ENCODE results near the gene NAT14.

DNA sequence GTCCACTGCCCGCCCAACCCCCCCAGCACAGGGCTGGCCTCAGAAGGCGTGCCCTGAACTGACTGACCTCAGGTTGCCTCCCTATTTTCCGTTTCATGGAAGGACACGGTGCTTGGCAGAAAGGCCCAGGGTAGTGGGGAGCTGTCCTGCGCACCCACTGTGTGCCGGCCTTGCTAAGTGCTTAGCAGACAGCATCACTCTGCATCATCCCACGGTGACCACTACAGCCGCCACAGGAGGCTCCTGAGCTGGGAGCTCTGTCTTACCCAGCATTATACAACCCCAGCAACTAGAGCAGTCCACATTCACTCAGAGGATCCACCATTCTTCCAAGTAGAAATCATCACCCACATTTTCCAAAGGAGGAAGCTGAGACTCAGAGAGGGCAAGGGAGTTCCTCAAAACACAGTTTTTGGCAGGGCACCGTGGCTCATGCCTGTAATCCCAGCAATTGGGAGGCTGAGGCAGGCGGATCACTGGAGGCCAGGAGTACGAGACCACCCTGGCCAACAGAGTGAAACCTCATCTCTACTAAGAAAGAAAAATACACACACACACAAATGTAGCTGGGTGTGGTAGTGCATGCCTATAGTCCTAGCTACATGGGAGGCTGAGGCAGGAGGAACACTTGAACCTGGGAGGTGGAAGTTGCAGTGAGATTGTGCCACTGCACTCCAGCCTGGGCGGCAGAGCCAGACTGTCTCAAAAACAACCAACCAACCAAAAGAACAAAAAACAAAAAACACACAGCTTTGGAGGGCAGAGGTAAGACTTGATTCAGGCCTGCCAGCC is 50.4 kb downstream of the NAT14 start:
- TF ChIP-seq FOXM1 (IDR thresholded peaks at IDR 0.05; ENCODE audit: borderline replicate concordance, low read depth) (no peak), RAD21 (IDR thresholded peaks at IDR 0.05; ENCODE audit: low read depth) (no peak), YY1 (IDR thresholded peaks at IDR 0.05; ENCODE audit: low read depth) (no peak), EP300 (IDR thresholded peaks at IDR 0.05; ENCODE audit: borderline replicate concordance) (no peak), TCF12 (IDR thresholded peaks at IDR 0.05; ENCODE audit: low read depth) (no peak), CEBPB (IDR thresholded peaks at IDR 0.05) (no peak), EGR1 (IDR thresholded peaks at IDR 0.05) (no peak), TAF1 (IDR thresholded peaks at IDR 0.05; ENCODE audit: low read depth) (no peak), CREB1 (IDR thresholded peaks at IDR 0.05; ENCODE audit: low read depth) (no peak), TEAD4 (IDR thresholded peaks at IDR 0.05) (no peak)
- TF ChIP-seq, protein P1, sequence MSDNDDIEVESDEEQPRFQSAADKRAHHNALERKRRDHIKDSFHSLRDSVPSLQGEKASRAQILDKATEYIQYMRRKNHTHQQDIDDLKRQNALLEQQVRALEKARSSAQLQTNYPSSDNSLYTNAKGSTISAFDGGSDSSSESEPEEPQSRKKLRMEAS (IDR thresholded peaks at IDR 0.05), result no peak
- TF ChIP-seq, protein P2, sequence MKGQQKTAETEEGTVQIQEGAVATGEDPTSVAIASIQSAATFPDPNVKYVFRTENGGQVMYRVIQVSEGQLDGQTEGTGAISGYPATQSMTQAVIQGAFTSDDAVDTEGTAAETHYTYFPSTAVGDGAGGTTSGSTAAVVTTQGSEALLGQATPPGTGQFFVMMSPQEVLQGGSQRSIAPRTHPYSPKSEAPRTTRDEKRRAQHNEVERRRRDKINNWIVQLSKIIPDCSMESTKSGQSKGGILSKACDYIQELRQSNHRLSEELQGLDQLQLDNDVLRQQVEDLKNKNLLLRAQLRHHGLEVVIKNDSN (IDR thresholded peaks at IDR 0.05), result no peak
- TF ChIP-seq, protein P3, sequence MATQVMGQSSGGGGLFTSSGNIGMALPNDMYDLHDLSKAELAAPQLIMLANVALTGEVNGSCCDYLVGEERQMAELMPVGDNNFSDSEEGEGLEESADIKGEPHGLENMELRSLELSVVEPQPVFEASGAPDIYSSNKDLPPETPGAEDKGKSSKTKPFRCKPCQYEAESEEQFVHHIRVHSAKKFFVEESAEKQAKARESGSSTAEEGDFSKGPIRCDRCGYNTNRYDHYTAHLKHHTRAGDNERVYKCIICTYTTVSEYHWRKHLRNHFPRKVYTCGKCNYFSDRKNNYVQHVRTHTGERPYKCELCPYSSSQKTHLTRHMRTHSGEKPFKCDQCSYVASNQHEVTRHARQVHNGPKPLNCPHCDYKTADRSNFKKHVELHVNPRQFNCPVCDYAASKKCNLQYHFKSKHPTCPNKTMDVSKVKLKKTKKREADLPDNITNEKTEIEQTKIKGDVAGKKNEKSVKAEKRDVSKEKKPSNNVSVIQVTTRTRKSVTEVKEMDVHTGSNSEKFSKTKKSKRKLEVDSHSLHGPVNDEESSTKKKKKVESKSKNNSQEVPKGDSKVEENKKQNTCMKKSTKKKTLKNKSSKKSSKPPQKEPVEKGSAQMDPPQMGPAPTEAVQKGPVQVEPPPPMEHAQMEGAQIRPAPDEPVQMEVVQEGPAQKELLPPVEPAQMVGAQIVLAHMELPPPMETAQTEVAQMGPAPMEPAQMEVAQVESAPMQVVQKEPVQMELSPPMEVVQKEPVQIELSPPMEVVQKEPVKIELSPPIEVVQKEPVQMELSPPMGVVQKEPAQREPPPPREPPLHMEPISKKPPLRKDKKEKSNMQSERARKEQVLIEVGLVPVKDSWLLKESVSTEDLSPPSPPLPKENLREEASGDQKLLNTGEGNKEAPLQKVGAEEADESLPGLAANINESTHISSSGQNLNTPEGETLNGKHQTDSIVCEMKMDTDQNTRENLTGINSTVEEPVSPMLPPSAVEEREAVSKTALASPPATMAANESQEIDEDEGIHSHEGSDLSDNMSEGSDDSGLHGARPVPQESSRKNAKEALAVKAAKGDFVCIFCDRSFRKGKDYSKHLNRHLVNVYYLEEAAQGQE (IDR thresholded peaks at IDR 0.05; ENCODE audit: low read depth), result no peak

Data from Ishikawa (cell line).